PC-3 (cell line): ENCODE data around the gene USP8. TPM values are rescaled to one million over a fixed set of nuclear protein-coding genes. Genes with fewer than 3 reads are reported as not detected.

Experiments used
- ATAC-seq: fragments of 200-7000 bp; cut with Tn5 transposase; 2 replicates; pipeline ENCODE4 v1.9.1; 2020; ENCODE audit warnings: mild to moderate bottlenecking, moderate library complexity
- BruUV-seq: library from RNA; stranded (reverse); fragments of 400-500 nt; replicated peaks from 2 replicates; lab custom pipeline; 2021; lab: Mats Ljungman, UMichigan
- CTCF ChIA-PET: fragments of 300-600 bp; sonication (Branson Sonifier 250); formaldehyde crosslinking; loops from one replicate; lab custom pipeline; 2022; ENCODE audit warnings: antibody characterized with exemption; lab: Charles Lee
- POLR2A ChIA-PET: fragments of 300-600 bp; sonication (Branson Sonifier 250); formaldehyde crosslinking; loops from one replicate; lab custom pipeline; 2022; ENCODE audit warnings: antibody characterized with exemption; ENCODE audit not compliant: unreplicated experiment; lab: Charles Lee
- DNase-seq: peaks from one replicate; pipeline ENCODE4 v3.0.0-alpha.2; 2015
- H2AFZ ChIP-seq: fragments of 300-600 bp; sonication (generic); 2 replicates; pipeline ENCODE4 v1.6.0; 2016; ENCODE audit warnings: antibody characterized with exemption, low read length
- H3F3A ChIP-seq: fragments of 300-600 bp; sonication (generic); one replicate; pipeline ENCODE4 v1.6.0; 2017; ENCODE audit warnings: antibody characterized with exemption, low read length, control low read depth, mild to moderate bottlenecking; ENCODE audit not compliant: unreplicated experiment
- H3K27ac ChIP-seq: fragments of 300-600 bp; sonication (generic); 2 replicates; pipeline ENCODE4 v1.5.1; 2016; ENCODE audit warnings: mild to moderate bottlenecking, low read length
- H3K27me3 ChIP-seq: fragments of 300-600 bp; sonication (generic); 2 replicates; pipeline ENCODE4 v1.6.1; 2016; ENCODE audit warnings: low read length, mixed read lengths
- H3K36me3 ChIP-seq: fragments of 300-600 bp; sonication (generic); 2 replicates; pipeline ENCODE4 v1.6.1; 2016; ENCODE audit warnings: low read depth, mixed run types, low read length, mixed read lengths
- H3K4me1 ChIP-seq: fragments of 300-600 bp; sonication (generic); 2 replicates; pipeline ENCODE4 v1.5.1; 2016; ENCODE audit warnings: low read length; ENCODE audit not compliant: insufficient read depth
- H3K4me2 ChIP-seq: fragments of 300-600 bp; sonication (generic); 2 replicates; pipeline ENCODE4 v1.6.0; 2016; ENCODE audit warnings: low read length
- H3K4me3 ChIP-seq: fragments of 300-600 bp; sonication (generic); 2 replicates; pipeline ENCODE4 v1.5.1; 2016; ENCODE audit warnings: mild to moderate bottlenecking, low read length, mixed read lengths
- H3K79me2 ChIP-seq: fragments of 300-600 bp; sonication (generic); 2 replicates; pipeline ENCODE4 v1.6.1; 2017; ENCODE audit warnings: low read length, mixed read lengths
- H3K9ac ChIP-seq: fragments of 300-600 bp; sonication (generic); 2 replicates; pipeline ENCODE4 v1.6.0; 2016; ENCODE audit warnings: mild to moderate bottlenecking, low read length
- H3K9me2 ChIP-seq: fragments of 300-600 bp; sonication (generic); replicated peaks from 2 replicates; pipeline ENCODE4 v1.6.1; 2016; ENCODE audit warnings: mixed run types, low read length, mixed read lengths
- H3K9me3 ChIP-seq: fragments of 300-600 bp; sonication (generic); 2 replicates; pipeline ENCODE4 v1.6.1; 2016; ENCODE audit warnings: low read length, mixed read lengths
- H4K20me1 ChIP-seq: fragments of 300-600 bp; sonication (generic); 2 replicates; pipeline ENCODE4 v1.6.1; 2016; ENCODE audit warnings: low read length, mixed read lengths
- CTCF ChIP-seq: fragments of 300-600 bp; sonication (generic); conservative IDR thresholded peaks from 2 replicates; pipeline ENCODE4 v1.5.1; 2017; ENCODE audit warnings: antibody characterized with exemption, low read depth, mild to moderate bottlenecking, low read length
- EZH2 ChIP-seq: fragments of 300-600 bp; sonication (generic); IDR thresholded peaks from one replicate; pipeline ENCODE4 v1.6.1; 2017; ENCODE audit warnings: antibody characterized with exemption, mild to moderate bottlenecking, low read length; ENCODE audit not compliant: unreplicated experiment
- EZH2phosphoT487 ChIP-seq: fragments of 300-600 bp; sonication (generic); IDR thresholded peaks from 2 replicates; pipeline ENCODE4 v1.6.1; 2018; ENCODE audit warnings: mild to moderate bottlenecking, antibody characterized with exemption, low read length, borderline replicate concordance
- intact Hi-C: fragments of 100-400 bp; cut with micrococcal nuclease; formaldehyde crosslinking; loops from 2 replicates; pipeline ENCODE4 v1.9.0; 2023
- total RNA-seq: library from RNA; depleted of rRNA; stranded (reverse); fragments of >200 nt; gene quantifications from 2 replicates; pipeline ENCODE4 v1.2.3, GENCODE V29; 2014

Gene USP8
- total RNA-seq, 1 experiment from 2014 or later = 24.6 TPM

- no peak overlapping the region for H3K4me2 ChIP-seq
- no peaks in the 10 kb centered on the region for H4K20me1 ChIP-seq
- no peak for TF ChIP-seq EZH2
- no peak for TF ChIP-seq CTCF
- TF ChIP-seq EZH2phosphoT487 = no peak
- DNase-seq (no peak), ATAC-seq (no peak)
- no peaks in the 10 kb centered on the region for H3K9me2 ChIP-seq
- no peak overlapping the region for H2AFZ ChIP-seq
- BruUV-seq = no TSS peak
- H3K36me3 ChIP-seq = no peaks in the 10 kb centered on the region
- intact Hi-C loops = no loop called here
- no peak overlapping the region for H3K9ac ChIP-seq
- ChIA-PET CTCF (no interaction called here), POLR2A (no interaction called here)
- no peaks in the 10 kb centered on the region for H3F3A ChIP-seq
- H3K4me1 ChIP-seq = no peaks in the 10 kb centered on the region
- no peaks in the 10 kb centered on the region for H3K79me2 ChIP-seq
- H3K9me3 ChIP-seq = no peaks in the 10 kb centered on the region
- no peak overlapping the region for H3K27ac ChIP-seq
- no peaks in the 10 kb centered on the region for H3K27me3 ChIP-seq
- H3K4me3 ChIP-seq = no peak overlapping the region
Measured at GRCh38 chr15:50416890-50417289, 7.3 kb upstream of the USP8 start.

- DNase-seq = no peak
- POLR2A ChIA-PET = no interaction called here
- no TSS peak for BruUV-seq
Measured at GRCh38 chr15:50418041-50418583, 6.1 kb upstream of the USP8 start.

More at GRCh38 chr15:50418041-50418583, 6.1 kb upstream of the USP8 start:
- no peaks in the 10 kb centered on the region for H4K20me1 ChIP-seq
- no peaks in the 10 kb centered on the region for H3K9me3 ChIP-seq
- H3K4me1 ChIP-seq = no peaks in the 10 kb centered on the region
- CTCF ChIA-PET = no interaction called here
- no peak overlapping the region for H3K4me2 ChIP-seq
- no peaks in the 10 kb centered on the region for H3K27me3 ChIP-seq
- no peaks in the 10 kb centered on the region for H3K79me2 ChIP-seq
- H2AFZ ChIP-seq = no peak overlapping the region
- no peak overlapping the region for H3K9ac ChIP-seq
- no peaks in the 10 kb centered on the region for H3F3A ChIP-seq
- TF ChIP-seq CTCF = no peak
- TF ChIP-seq EZH2 = no peak
- no peak for TF ChIP-seq EZH2phosphoT487
- no peak overlapping the region for H3K4me3 ChIP-seq
- no peak for ATAC-seq
- no peak overlapping the region for H3K27ac ChIP-seq
- H3K9me2 ChIP-seq = no peaks in the 10 kb centered on the region
- intact Hi-C loops = no loop called here
- H3K36me3 ChIP-seq = no peaks in the 10 kb centered on the region
